Activated naive CD4-positive, alpha-beta T cell treated with anti-CD3 and anti-CD28 coated beads for 36 hours (primary cell): ENCODE results near the gene LRRC30. TPM values are rescaled to one million over a fixed set of nuclear protein-coding genes. Genes with fewer than 3 reads are reported as not detected.

ENCODE experiments used
- CTCF ChIA-PET: fragments of 350-600 bp; sonication (Branson Sonifier 250); formaldehyde crosslinking; loops from one replicate; lab custom pipeline; 2021; ENCODE audit warnings: antibody characterized with exemption; lab: Charles Lee
- DNase-seq: peaks from one replicate; pipeline ENCODE4 v3.0.0-alpha.2; 2020
- H3K27ac Mint-ChIP-seq: one replicate; pipeline ENCODE4 v1.8.0; 2021; ENCODE audit warnings: mild to moderate bottlenecking, mixed read lengths
- H3K27me3 Mint-ChIP-seq: one replicate; pipeline ENCODE4 v1.8.0; 2021; ENCODE audit warnings: low read depth, mixed read lengths
- H3K36me3 Mint-ChIP-seq: one replicate; pipeline ENCODE4 v1.8.0; 2021; ENCODE audit warnings: low read depth, mixed read lengths
- H3K4me1 Mint-ChIP-seq: one replicate; pipeline ENCODE4 v1.8.0; 2021; ENCODE audit warnings: low read depth, mixed read lengths
- H3K4me3 Mint-ChIP-seq: one replicate; pipeline ENCODE4 v1.8.0; 2021; ENCODE audit warnings: mild to moderate bottlenecking, moderate library complexity, mixed read lengths
- H3K9me3 Mint-ChIP-seq: one replicate; pipeline ENCODE4 v1.8.0; 2021; ENCODE audit warnings: mixed read lengths
- intact Hi-C: fragments of 100-400 bp; cut with micrococcal nuclease; formaldehyde crosslinking; loops from one replicate; pipeline ENCODE4 v1.15.1; 2023
- total RNA-seq, 2 experiments: library from RNA; stranded (reverse); gene quantifications; one replicate each; pipeline ENCODE4 v1.2.3, GENCODE V29; 2021

The LRRC30 gene
- total RNA-seq, 2 experiments from 2014 or later, result not detected

GRCh38 chr18:7207366-7207915, 23.4 kb upstream of the LRRC30 start:
- DNase-seq, result no peak
- CTCF ChIA-PET, result no interaction called here
- Mint-ChIP-seq H3K4me3 (no peak overlapping the region), H3K9me3 (no peaks in the 10 kb centered on the region), H3K4me1 (no peaks in the 10 kb centered on the region), H3K27ac (no peak overlapping the region), H3K27me3 (no peaks in the 10 kb centered on the region), H3K36me3 (no peaks in the 10 kb centered on the region)
- intact Hi-C loops, result no loop called here

DNA sequence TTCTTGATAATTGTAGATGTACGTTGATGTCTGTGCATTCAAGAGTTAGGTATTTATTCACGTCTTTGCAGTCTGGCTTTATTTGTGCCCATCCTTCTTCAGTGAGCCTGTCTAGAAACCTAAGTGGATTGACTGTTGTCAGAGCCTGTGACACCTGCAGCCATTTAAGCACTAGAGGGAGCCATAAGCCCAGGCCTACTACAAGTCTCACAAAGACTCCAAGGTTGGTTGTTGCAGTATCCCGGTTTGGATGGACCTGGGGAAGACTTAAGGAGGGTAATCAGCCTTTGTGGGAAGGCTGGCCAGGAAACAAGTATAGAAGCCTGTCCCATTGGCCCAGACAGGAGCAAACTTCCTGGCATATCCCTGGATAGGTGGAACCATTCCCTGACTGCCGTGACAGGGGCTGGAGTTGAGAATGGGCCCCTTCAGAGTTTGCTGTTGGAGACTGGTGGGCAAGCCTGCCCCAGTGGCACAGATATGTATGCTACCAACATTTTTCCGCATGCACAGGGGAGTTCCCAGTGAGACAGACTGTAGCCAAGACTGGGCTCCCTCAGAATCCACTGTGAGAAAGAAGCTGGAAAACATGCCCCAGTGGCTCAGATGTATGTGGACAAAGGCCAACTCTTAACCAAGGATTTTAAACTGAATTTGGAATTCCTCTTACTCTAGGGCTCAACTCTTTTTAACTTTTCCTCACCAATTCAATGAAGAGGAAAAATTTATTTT, 9.3 kb upstream of the LRRC30 start:
- CTCF ChIA-PET, result interaction anchor here (1.1 kb wide), 1 partner anchor 272 kb away, joined by 3 read pairs; no protein-coding TSS in a partner anchor
- Mint-ChIP-seq H3K27me3 (no peaks in the 10 kb centered on the region), H3K36me3 (no peaks in the 10 kb centered on the region), H3K4me1 (no peaks in the 10 kb centered on the region), H3K27ac (no peak overlapping the region), H3K4me3 (no peak overlapping the region), H3K9me3 (no peaks in the 10 kb centered on the region)
- DNase-seq, result peak; percentile 24
- intact Hi-C loops, result loop anchor here (2.0 kb wide), 1 partner anchor 345 kb away; the partner anchor contains the start of gene PTPRM

DNA sequence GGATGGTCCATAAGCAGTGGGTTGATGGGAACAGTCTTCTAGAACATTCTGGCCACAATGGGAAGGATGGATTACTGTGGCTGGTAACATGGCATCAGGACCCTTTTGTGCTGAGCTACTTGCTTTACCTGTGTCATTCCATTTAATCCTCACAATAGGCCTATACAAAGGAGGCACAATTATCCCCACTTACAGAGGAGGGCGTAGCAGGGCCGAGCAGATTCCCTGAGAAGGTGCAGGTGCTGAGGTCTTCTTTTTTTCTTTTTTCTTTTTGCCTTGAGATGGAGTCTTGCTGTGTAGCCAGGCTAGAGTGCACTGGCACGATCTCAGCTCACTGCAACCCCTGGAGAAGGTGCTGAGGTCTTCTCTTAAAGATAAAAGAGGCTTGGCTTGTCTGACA, 6.7 kb upstream of the LRRC30 start:
- Mint-ChIP-seq H3K9me3 (no peaks in the 10 kb centered on the region), H3K27me3 (no peaks in the 10 kb centered on the region), H3K36me3 (no peaks in the 10 kb centered on the region), H3K4me3 (no peak overlapping the region), H3K27ac (no peak overlapping the region), H3K4me1 (no peaks in the 10 kb centered on the region)
- no peak for DNase-seq
- CTCF ChIA-PET, result no interaction called here
- intact Hi-C loops, result no loop called here

DNA sequence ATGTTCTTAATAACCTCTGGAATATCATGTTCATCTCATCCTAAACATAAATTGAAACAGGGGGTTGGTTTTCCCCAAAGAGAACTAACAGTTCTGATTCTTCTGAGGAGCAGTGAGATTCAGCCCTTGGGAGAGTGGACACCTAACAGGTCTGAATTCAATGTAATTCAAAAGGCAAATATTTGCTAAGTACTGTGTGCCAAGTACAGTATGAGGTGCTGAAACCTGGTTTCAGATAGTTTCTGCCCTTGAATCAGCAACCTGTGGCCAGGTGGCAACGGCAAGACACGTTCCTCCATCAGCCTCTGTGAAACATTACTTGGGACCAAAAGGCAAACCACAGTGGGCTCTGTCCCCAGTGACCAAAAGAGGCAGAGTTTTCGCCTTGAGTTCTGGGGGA, 1.3 kb downstream of the LRRC30 start:
- no peaks in the 10 kb centered on the region for H3K4me1 Mint-ChIP-seq
- H3K9me3 Mint-ChIP-seq, result no peaks in the 10 kb centered on the region
- CTCF ChIA-PET, result no interaction called here
- no peaks in the 10 kb centered on the region for H3K36me3 Mint-ChIP-seq
- intact Hi-C loops, result no loop called here
- no peak overlapping the region for H3K27ac Mint-ChIP-seq
- no peaks in the 10 kb centered on the region for H3K27me3 Mint-ChIP-seq
- H3K4me3 Mint-ChIP-seq, result no peak overlapping the region
- DNase-seq, result no peak

DNA sequence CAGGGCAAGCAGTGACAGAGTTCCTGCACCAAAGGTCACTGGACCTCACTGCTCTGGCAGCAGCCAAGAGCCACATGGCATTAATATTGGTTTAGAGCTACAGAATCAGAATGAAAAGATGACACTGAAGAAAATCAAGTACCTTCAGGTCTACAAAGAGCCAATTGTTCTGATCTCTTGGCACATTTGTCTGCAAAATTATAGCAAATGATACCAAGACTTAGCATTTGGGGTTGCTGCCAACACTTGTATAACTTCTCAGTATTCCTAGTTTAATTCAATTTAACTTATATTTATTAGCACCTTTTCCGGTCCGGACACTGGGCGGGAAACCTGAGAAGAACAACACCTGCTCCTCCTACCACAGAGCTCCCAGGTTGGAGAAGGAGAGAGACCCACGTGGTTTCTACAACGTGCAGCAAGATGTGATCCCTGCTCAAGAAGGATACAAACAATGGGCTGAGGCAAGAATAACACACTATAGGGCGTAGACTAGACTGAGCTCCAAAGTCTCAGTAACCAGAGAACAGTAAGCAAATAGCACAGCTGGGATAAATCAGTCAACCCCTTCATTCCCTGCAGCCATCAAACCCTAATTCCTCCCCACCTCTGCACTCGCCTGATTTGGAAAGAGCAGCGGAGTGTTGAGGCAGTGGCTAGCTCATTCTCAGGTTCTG, 2.4 kb downstream of the LRRC30 start:
- Mint-ChIP-seq H3K4me1 (no peaks in the 10 kb centered on the region), H3K27me3 (no peaks in the 10 kb centered on the region), H3K27ac (no peak overlapping the region), H3K9me3 (no peaks in the 10 kb centered on the region), H3K4me3 (no peak overlapping the region), H3K36me3 (no peaks in the 10 kb centered on the region)
- intact Hi-C loops, result no loop called here
- CTCF ChIA-PET, result interaction anchor here (0.6 kb wide), 1 partner anchor 14 kb away, joined by 5 read pairs; no protein-coding TSS in a partner anchor
- no peak for DNase-seq

DNA sequence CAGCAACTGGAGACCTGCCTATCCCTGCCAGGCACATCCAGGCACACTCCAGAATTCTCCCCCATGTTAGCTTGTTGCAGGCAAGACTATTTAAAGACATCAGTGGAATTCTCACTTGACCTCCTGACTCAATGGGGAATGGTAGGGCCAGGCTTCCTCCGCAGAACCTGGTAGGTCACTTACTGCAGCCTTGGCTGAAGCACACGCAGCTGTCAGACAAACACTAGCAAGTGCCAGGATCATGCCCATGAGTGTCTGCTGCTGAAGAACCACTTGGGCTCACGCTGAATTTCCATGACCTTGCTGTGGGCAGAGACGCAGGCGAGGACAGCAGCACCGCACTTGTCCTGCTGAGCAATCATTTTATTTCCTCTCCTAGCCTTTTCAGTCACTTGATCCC, 3.2 kb downstream of the LRRC30 start:
- Mint-ChIP-seq H3K27ac (no peak overlapping the region), H3K4me1 (no peaks in the 10 kb centered on the region), H3K9me3 (peaks cover 1% of the 10 kb centered on the region), H3K4me3 (no peak overlapping the region), H3K36me3 (no peaks in the 10 kb centered on the region), H3K27me3 (no peaks in the 10 kb centered on the region)
- CTCF ChIA-PET, result interaction anchor here (0.7 kb wide), 1 partner anchor 169 kb away, joined by 4 read pairs; no protein-coding TSS in a partner anchor
- DNase-seq, result no peak
- intact Hi-C loops, result no loop called here

DNA sequence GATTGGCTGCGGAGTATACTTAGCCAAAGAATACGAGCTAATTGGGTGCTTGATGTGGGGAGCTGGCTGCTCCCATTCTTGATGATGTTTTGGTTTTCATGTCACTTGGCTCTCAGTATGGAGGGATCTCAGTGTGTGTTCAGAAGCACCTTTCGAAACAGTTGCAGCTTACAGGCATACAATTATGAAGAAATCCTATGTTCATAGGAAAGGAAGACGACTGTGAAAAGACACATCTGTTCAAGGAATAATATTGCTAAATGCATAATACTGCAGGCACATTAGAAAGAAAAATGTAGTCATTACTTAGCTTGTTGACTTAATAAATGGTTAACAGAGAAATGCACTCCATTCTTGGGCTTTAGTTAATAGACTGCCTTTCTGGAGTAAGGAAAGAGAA, 4.1 kb downstream of the LRRC30 start:
- Mint-ChIP-seq H3K36me3 (no peaks in the 10 kb centered on the region), H3K27me3 (no peaks in the 10 kb centered on the region), H3K4me3 (no peak overlapping the region), H3K27ac (no peak overlapping the region), H3K9me3 (peaks cover 1% of the 10 kb centered on the region), H3K4me1 (no peaks in the 10 kb centered on the region)
- CTCF ChIA-PET, result no interaction called here
- intact Hi-C loops, result no loop called here
- no peak for DNase-seq

DNA sequence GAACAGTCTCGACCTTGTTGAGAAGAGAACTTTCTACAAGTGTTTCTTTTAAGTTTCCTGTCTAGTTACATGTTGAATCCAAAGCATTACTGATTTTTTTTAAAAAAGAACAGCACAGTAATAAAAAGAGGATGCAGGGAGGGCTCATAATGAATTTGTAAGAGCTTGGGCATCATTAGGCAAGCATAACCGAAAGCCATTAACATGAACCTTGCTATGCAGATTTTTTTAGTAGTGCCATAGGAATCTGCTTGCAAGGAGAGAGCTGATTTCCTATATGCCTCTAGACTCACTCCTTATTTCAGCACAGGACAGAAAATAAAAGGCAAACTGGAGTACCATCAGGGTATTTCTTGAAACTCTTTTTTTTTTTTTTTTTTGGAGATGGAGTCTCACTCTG, 5.2 kb downstream of the LRRC30 start:
- Mint-ChIP-seq H3K27me3 (no peaks in the 10 kb centered on the region), H3K36me3 (no peaks in the 10 kb centered on the region), H3K4me1 (no peaks in the 10 kb centered on the region), H3K27ac (no peak overlapping the region), H3K4me3 (no peak overlapping the region), H3K9me3 (peaks cover 3% of the 10 kb centered on the region)
- CTCF ChIA-PET, result interaction anchor here (0.6 kb wide), 1 partner anchor 16 kb away, joined by 5 read pairs; no protein-coding TSS in a partner anchor
- intact Hi-C loops, result no loop called here
- DNase-seq, result no peak

- intact Hi-C loops, result no loop called here
Observed at GRCh38 chr18:7236933-7237332, 6.0 kb downstream of the LRRC30 start.

GRCh38 chr18:7237673-7238272, 6.9 kb downstream of the LRRC30 start:
- Mint-ChIP-seq H3K4me3 (no peak overlapping the region), H3K9me3 (peaks cover 3% of the 10 kb centered on the region), H3K4me1 (no peaks in the 10 kb centered on the region), H3K27me3 (no peaks in the 10 kb centered on the region), H3K36me3 (no peaks in the 10 kb centered on the region), H3K27ac (no peak overlapping the region)
- CTCF ChIA-PET, result no interaction called here
- intact Hi-C loops, result no loop called here
- no peak for DNase-seq

More at GRCh38 chr18:7236933-7237332, 6.0 kb downstream of the LRRC30 start:
- H3K9me3 Mint-ChIP-seq, result peaks cover 3% of the 10 kb centered on the region
- H3K36me3 Mint-ChIP-seq, result no peaks in the 10 kb centered on the region
- CTCF ChIA-PET, result no interaction called here
- no peak for DNase-seq
- H3K4me1 Mint-ChIP-seq, result no peaks in the 10 kb centered on the region
- no peak overlapping the region for H3K4me3 Mint-ChIP-seq
- H3K27ac Mint-ChIP-seq, result no peak overlapping the region
- no peaks in the 10 kb centered on the region for H3K27me3 Mint-ChIP-seq

DNA sequence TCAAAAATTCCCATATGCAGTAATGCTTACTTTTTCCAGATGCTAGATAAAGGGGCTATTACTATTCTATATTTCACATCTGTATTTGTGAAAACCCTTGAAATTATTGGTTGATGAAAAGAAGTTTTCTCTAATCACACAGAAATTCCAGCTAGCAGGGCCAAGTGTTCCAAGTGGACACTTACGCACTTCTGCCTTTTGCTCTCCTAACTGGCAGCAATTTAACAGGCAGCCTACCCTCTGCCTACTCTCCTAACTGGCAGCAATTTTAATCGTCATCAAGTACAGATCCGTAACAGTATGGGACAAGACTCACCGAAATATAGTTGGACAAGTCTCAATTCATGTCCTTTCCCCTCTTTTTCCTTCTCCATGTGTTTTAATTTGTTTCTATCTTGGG, 12.0 kb downstream of the LRRC30 start:
- no peak for DNase-seq
- no peaks in the 10 kb centered on the region for H3K27me3 Mint-ChIP-seq
- no peaks in the 10 kb centered on the region for H3K4me1 Mint-ChIP-seq
- intact Hi-C loops, result no loop called here
- H3K9me3 Mint-ChIP-seq, result peaks cover 3% of the 10 kb centered on the region
- no peaks in the 10 kb centered on the region for H3K36me3 Mint-ChIP-seq
- H3K27ac Mint-ChIP-seq, result no peak overlapping the region
- H3K4me3 Mint-ChIP-seq, result no peak overlapping the region
- CTCF ChIA-PET, result no interaction called here

GRCh38 chr18:7248877-7249276, 18.0 kb downstream of the LRRC30 start:
- Mint-ChIP-seq H3K4me1 (no peaks in the 10 kb centered on the region), H3K4me3 (no peak overlapping the region), H3K9me3 (peaks cover 2% of the 10 kb centered on the region), H3K27me3 (no peaks in the 10 kb centered on the region), H3K36me3 (peaks cover 1% of the 10 kb centered on the region), H3K27ac (no peak overlapping the region)
- CTCF ChIA-PET, result no interaction called here
- intact Hi-C loops, result no loop called here
- no peak for DNase-seq
